ENCODE measurements around the gene TEC.

DNA sequence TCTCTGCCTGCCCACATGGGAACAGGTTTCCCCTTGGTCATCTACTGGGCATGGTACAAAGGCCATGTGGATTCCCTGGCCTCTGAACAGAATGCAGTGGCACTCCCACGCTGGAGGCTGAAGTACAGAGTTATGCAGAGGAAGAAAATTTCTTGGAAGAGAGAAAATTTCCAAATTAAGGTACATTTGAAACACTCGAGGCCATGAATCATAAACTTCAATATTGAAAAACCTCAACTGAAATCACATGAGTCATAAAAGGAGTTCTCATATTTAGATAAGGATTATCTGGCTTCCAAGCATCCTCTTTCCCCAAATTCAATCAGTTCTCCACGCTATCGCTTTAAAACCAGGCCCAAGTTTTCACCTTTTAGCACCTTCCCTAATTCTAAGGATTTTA, 107.5 kb downstream of the TEC start:
- TF ChIP-seq, protein P1, sequence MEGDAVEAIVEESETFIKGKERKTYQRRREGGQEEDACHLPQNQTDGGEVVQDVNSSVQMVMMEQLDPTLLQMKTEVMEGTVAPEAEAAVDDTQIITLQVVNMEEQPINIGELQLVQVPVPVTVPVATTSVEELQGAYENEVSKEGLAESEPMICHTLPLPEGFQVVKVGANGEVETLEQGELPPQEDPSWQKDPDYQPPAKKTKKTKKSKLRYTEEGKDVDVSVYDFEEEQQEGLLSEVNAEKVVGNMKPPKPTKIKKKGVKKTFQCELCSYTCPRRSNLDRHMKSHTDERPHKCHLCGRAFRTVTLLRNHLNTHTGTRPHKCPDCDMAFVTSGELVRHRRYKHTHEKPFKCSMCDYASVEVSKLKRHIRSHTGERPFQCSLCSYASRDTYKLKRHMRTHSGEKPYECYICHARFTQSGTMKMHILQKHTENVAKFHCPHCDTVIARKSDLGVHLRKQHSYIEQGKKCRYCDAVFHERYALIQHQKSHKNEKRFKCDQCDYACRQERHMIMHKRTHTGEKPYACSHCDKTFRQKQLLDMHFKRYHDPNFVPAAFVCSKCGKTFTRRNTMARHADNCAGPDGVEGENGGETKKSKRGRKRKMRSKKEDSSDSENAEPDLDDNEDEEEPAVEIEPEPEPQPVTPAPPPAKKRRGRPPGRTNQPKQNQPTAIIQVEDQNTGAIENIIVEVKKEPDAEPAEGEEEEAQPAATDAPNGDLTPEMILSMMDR (IDR thresholded peaks at IDR 0.05; ENCODE audit: low read length): no peak
- TF ChIP-seq EZH2 (optimal IDR thresholded peaks at IDR 0.05; ENCODE audit: low read depth, low read length) (no peak), EZH2phosphoT487 (IDR thresholded peaks at IDR 0.05; ENCODE audit: low read length) (no peak)

Data from MM.1S (cell line).